ENCODE data around the gene DSCAM. TPM values are rescaled to one million over a fixed set of nuclear protein-coding genes. Genes with fewer than 3 reads are reported as not detected.

The DSCAM gene
- total RNA-seq, 1 donor from 2014 or later, result not detected

- no peak overlapping the region for H3K9ac ChIP-seq
- no peak overlapping the region for H3K4me2 ChIP-seq
- Mint-ChIP-seq H3K36me3 (no peaks in the 10 kb centered on the region), H3K9me3 (no peaks in the 10 kb centered on the region), H3K4me3 (no peak overlapping the region), H3K27me3 (ENCODE audit: insufficient read depth, low read depth) (peaks cover 5% of the 10 kb centered on the region), H3K4me1 (peaks cover 9% of the 10 kb centered on the region), H3K27ac (no peak overlapping the region)
- no peak overlapping the region for H3K27ac ChIP-seq
- H4K20me1 ChIP-seq (ENCODE audit: low read depth), result no peaks in the 10 kb centered on the region
- no peaks in the 10 kb centered on the region for H3K79me2 ChIP-seq (ENCODE audit: low read depth)
- H3K4me3 ChIP-seq, result no peak overlapping the region
- no peak overlapping the region for H2AFZ ChIP-seq (replicated peaks)
- no peaks in the 10 kb centered on the region for H3F3A ChIP-seq (ENCODE audit: low read depth)
- no peaks in the 10 kb centered on the region for H3K9me3 ChIP-seq (ENCODE audit: low read depth)
- TF ChIP-seq EZH2phosphoT487 (IDR thresholded peaks at IDR 0.05) (no peak), EZH2 (IDR thresholded peaks at IDR 0.05) (no peak), CTCF (IDR thresholded peaks at IDR 0.05) (no peak)
- no peaks in the 10 kb centered on the region for H3K36me3 ChIP-seq
- peaks cover 6% of the 10 kb centered on the region for H3K4me1 ChIP-seq
- DNase-seq (ENCODE audit: low spot score), result no peak
- H3K27me3 ChIP-seq, result no peaks in the 10 kb centered on the region
Observed at GRCh38 chr21:40294345-40294744, 552.6 kb downstream of the DSCAM start.

DNA sequence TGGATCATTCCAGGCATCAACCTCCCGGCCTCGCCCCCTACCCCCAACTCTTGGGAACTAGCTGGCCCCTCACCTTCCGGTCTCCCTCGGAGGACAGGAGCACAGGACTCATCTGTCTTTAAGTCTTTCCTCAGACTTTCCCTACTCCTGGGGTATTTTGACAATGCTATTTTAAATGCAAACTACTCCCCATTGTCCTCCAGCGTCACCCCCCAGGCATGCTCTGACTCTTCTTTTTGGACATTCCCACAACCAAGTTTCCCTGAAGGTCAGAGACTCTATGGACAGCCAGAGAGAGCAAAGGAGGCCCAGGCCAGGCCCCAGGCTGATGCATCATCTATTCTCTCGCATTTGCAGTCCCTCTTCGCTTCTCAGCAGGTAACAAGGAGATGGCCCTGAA is 555.4 kb downstream of the DSCAM start:
- Mint-ChIP-seq H3K27ac (no peak overlapping the region), H3K4me1 (peaks cover 9% of the 10 kb centered on the region), H3K36me3 (no peaks in the 10 kb centered on the region), H3K4me3 (no peak overlapping the region), H3K9me3 (no peaks in the 10 kb centered on the region), H3K27me3 (ENCODE audit: insufficient read depth, low read depth) (peaks cover 6% of the 10 kb centered on the region)
- no peak overlapping the region for H3K9ac ChIP-seq
- DNase-seq (ENCODE audit: low spot score), result no peak
- H3K4me2 ChIP-seq, result no peak overlapping the region
- H3F3A ChIP-seq (ENCODE audit: low read depth), result no peaks in the 10 kb centered on the region
- H3K4me3 ChIP-seq, result no peak overlapping the region
- H3K9me3 ChIP-seq (ENCODE audit: low read depth), result no peaks in the 10 kb centered on the region
- H3K36me3 ChIP-seq, result no peaks in the 10 kb centered on the region
- no peak overlapping the region for H3K27ac ChIP-seq
- H3K27me3 ChIP-seq, result no peaks in the 10 kb centered on the region
- TF ChIP-seq CTCF (IDR thresholded peaks at IDR 0.05), result no peak
- TF ChIP-seq EZH2phosphoT487 (IDR thresholded peaks at IDR 0.05), result no peak
- no peak for TF ChIP-seq EZH2 (IDR thresholded peaks at IDR 0.05)
- peak overlapping the region; percentile 42 for H2AFZ ChIP-seq (replicated peaks)
- no peaks in the 10 kb centered on the region for H3K79me2 ChIP-seq (ENCODE audit: low read depth)
- H3K4me1 ChIP-seq, result peaks cover 6% of the 10 kb centered on the region
- no peaks in the 10 kb centered on the region for H4K20me1 ChIP-seq (ENCODE audit: low read depth)

DNA sequence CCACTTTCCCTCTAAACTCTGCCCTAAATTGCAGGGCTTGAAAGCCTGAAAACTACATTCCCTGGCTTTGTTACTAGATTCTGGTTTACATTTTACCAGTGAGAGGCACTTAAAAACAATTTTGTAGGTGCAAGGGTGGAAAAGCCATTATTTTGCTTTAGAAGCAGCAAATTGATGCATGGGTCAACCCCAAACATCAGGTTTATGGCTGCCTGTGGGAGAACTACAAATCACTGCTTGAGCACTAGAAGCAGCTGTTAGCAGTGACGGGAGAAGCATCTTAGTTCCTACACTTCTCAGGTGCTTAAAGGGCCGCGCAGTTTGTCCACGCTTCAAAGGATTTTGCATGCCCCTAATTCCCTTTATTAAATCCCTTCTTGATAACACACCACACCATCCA is 562.5 kb downstream of the DSCAM start:
- peak overlapping the region; percentile 59 for H3K4me2 ChIP-seq
- no peaks in the 10 kb centered on the region for H3K27me3 ChIP-seq
- no peaks in the 10 kb centered on the region for H3K36me3 ChIP-seq
- peak overlapping the region; percentile 78 for H3K27ac ChIP-seq
- H3K79me2 ChIP-seq (ENCODE audit: low read depth), result no peaks in the 10 kb centered on the region
- TF ChIP-seq EZH2 (IDR thresholded peaks at IDR 0.05) (no peak), EZH2phosphoT487 (IDR thresholded peaks at IDR 0.05) (no peak), CTCF (IDR thresholded peaks at IDR 0.05) (no peak)
- H4K20me1 ChIP-seq (ENCODE audit: low read depth), result no peaks in the 10 kb centered on the region
- Mint-ChIP-seq H3K27ac (no peak overlapping the region), H3K4me1 (peaks cover 3% of the 10 kb centered on the region), H3K36me3 (no peaks in the 10 kb centered on the region), H3K9me3 (peaks cover 8% of the 10 kb centered on the region), H3K27me3 (ENCODE audit: insufficient read depth, low read depth) (peaks cover 2% of the 10 kb centered on the region), H3K4me3 (no peak overlapping the region)
- H3K4me1 ChIP-seq, result peaks cover 24% of the 10 kb centered on the region
- no peaks in the 10 kb centered on the region for H3K9me3 ChIP-seq (ENCODE audit: low read depth)
- H3F3A ChIP-seq (ENCODE audit: low read depth), result peaks cover 19% of the 10 kb centered on the region
- H3K9ac ChIP-seq, result no peak overlapping the region
- DNase-seq (ENCODE audit: low spot score), result no peak
- H2AFZ ChIP-seq (replicated peaks), result peak overlapping the region; percentile 45
- H3K4me3 ChIP-seq, result no peak overlapping the region
